Astrocyte (in vitro differentiated cells and primary cell): ENCODE results near the gene ENPP6.

Experiments
- CTCF ChIP-seq: IDR thresholded peaks from 2 replicates; pipeline ENCODE4 v1.5.1; 2011; ENCODE audit warnings: low read depth, mild to moderate bottlenecking, inconsistent platforms, low read length, moderate library complexity; ENCODE audit not compliant: insufficient read depth
- EZH2 ChIP-seq: IDR thresholded peaks from 2 replicates; pipeline ENCODE4 v1.6.1; 2012; ENCODE audit warnings: mild to moderate bottlenecking, low read length, inconsistent platforms; ENCODE audit not compliant: insufficient read depth

- no peak for TF ChIP-seq CTCF
- TF ChIP-seq EZH2: no peak
These were observed 72.1 kb downstream of the ENPP6 start for GRCh38 chr4:184145596-184145995.
